Glomerular visceral epithelial cell (primary cell): ENCODE results near the gene ESPNL.

Experiments
- DNase-seq: peaks from one replicate; pipeline ENCODE4 v3.0.0-alpha.2; 2016; ENCODE audit errors: extremely low spot score

ESPNL gene

DNA sequence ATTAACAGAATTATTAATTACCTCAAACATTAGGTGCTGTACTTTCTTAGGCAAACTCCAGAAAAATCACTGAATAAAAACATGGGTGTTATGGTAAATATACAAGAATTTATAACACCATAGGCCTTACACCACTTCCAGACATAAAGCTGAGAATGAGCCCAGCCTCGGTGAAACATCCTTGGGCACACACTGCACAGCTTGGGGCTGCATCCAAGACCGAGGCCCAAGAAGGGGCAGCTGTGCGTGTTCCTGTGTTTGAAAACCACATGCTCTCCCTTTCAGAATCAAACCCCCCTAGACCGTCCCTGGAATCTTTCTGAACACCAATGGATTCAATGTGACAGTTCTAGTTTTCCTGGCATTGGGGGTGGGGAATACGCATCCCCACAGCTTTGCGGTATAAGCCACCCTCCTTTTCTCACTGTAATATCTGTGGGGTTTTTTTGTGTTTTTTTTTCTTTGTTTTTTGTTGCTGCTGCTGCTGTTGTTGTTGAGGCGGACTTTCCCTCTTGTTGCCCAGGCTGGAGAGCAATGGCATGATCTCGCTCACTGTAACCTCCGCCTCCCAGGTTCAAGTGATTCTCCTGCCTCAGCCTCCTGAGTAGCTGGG, 71.5 kb downstream of the ESPNL start:
- no peak for DNase-seq

DNA sequence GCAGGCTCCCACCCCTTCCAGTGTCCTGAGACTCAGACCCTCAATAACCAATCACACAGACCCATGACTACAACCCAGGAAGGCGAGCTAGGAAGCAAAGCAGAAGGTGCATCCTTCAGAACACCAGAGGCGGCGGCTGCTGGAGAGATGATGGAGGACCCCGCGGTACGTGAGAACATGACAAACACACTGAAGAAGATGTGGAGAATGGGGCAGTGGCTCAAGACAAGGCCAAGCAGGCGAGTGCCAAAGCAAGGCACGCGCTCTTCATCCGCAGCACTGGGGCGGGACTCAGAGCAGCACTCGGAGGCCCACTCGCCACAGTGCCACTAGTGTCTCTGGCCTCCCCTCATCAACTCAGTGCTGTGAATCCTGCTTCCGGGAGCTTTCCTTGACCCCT, 72.3 kb downstream of the ESPNL start:
- no peak for DNase-seq

DNA sequence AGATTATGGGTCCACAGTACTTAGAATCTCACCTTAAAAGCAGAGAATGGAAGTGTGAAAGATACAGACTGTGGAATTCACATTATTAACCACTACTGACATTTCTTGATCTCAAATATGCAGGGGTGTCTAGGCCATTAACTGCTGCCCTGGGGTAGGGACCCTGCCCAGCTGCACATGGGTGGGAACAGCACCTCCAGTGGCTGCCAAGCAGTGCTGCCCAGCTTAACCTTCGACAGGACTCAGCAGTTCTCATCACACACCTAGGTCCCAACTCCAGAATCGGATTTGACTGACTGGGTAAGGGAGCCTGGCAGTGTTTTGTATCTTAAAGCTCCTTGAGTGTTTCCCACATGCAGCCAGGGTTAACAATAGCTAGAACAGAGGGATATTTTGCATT, 73.6 kb downstream of the ESPNL start:
- no peak for DNase-seq

DNA sequence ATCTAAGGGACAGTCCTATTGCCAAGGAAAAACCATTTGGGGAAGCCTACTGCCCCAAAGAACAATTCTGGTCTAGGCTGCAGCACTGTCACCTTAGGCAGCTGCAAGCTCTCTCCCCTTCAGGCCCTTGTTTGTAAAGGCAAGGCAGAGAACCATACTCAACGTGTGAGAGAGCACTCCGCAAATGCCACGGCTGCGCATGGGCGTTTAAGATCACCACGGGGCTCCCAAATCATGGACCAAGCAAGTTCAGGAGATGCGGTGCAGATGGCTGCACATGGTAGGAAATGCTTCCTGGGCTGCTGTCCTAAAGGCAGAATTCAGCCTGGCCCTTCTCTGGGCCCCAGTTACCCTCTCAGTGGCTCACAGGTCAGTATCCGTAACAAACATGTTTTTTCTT, 74.2 kb downstream of the ESPNL start:
- no peak for DNase-seq

DNA sequence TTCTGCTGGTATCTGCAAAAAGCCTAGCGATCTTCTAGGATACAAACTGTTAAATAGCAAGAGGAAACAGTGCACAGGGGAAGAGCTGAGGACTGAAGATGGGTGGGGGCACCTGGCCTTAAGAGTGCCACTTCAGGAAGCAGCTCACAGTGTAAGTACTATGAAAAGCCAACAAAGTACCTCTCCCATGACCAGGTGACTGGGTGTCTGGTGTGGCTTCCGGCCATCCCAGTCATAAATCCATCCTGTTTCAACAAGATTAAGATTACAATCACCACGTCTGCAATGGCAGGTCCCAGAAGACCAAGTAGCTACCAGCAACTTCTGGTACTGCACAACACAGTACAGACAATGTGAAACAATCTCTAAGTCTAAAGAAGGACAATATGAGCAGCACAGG, 74.6 kb downstream of the ESPNL start:
- no peak for DNase-seq

DNA sequence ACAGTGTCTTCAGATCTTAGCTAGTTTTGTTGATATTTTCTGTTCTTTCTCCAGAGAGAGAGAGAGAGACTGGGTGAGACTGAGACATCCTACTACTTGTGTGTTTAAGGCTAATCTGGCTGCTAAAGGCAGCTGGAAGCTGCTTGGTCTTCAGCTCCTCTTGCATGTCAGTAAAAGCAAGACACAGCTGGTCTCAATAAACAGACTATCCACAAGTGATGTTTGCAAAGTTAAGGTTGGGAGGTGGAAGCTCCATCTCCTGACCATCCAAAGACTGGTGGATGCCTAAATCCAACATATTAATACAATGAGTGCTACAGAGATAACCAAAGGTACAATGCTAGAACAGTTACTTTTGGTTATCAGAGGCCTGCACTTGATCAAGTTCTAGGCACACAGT, 76.5 kb downstream of the ESPNL start:
- DNase-seq = no peak

DNA sequence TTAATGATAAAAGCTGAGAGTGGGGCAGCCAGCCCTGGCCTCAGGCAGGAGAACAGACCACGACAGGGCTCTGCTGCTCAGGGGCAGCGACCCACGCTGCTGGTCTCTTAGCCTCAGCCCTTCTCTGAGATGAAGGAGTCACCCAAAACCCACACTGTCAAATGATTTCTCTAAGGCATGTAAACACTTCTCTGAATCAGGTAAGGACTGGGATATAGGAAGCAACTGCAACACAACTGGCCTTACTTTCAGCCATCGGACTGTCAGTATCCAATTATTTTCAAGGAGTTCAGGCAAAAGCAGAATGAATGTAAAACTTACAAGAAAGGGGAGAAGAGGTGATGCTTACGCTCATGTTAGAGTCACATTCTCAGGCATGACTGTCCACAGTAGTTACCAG, 80.4 kb downstream of the ESPNL start:
- no peak for DNase-seq

DNA sequence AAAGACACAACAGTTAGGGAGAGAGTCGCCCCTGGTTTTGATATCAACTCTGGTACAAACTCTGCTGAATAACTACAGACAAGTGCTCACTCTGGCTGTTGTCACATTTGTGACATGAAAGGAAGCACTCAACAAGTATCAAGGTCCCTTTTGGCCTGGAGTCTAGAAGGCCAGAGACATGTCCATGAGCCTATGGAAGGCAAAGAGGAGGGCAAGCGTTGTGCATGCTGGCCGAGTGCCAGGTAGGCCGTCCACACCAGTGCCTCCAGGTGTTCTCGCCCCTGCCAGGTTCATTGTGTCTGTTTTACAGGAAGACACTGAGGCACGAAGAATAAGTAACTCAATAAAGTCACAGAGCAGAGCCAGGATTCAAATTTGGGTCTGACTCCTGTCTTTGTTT, 82.2 kb downstream of the ESPNL start:
- DNase-seq = no peak
